HG03280 (cell line): ENCODE data around the gene PIK3C2G.

Experiments used
- ATAC-seq: cut with Tn5 transposase; IDR thresholded peaks from one replicate; pipeline ENCODE4 v1.9.1; 2021; ENCODE audit warnings: mild to moderate bottlenecking, moderate library complexity; ENCODE audit not compliant: unreplicated experiment

The PIK3C2G gene

GRCh38 chr12:18402872-18403611, 141.7 kb downstream of the PIK3C2G start:
- ATAC-seq = no peak

- no peak for ATAC-seq
Measured at GRCh38 chr12:18411453-18411852, 150.1 kb downstream of the PIK3C2G start.

GRCh38 chr12:18414671-18415070, 153.4 kb downstream of the PIK3C2G start:
- ATAC-seq = no peak

GRCh38 chr12:18415227-18415626, 153.9 kb downstream of the PIK3C2G start:
- ATAC-seq = no peak

GRCh38 chr12:18416412-18416811, 155.1 kb downstream of the PIK3C2G start:
- no peak for ATAC-seq

GRCh38 chr12:18419311-18419710, 158.0 kb downstream of the PIK3C2G start:
- no peak for ATAC-seq

GRCh38 chr12:18421867-18422266, 160.5 kb downstream of the PIK3C2G start:
- no peak for ATAC-seq

GRCh38 chr12:18422871-18423270, 161.6 kb downstream of the PIK3C2G start:
- ATAC-seq = no peak

- no peak for ATAC-seq
Measured at GRCh38 chr12:18424857-18425256, 163.5 kb downstream of the PIK3C2G start.

- ATAC-seq = no peak
Measured at GRCh38 chr12:18427520-18427919, 166.2 kb downstream of the PIK3C2G start.

- ATAC-seq = no peak
Measured at GRCh38 chr12:18428416-18428815, 167.1 kb downstream of the PIK3C2G start.

- ATAC-seq = no peak
Measured at GRCh38 chr12:18429366-18429765, 168.0 kb downstream of the PIK3C2G start.

- ATAC-seq = no peak
Measured at GRCh38 chr12:18430425-18431048, 169.2 kb downstream of the PIK3C2G start.

- no peak for ATAC-seq
Measured at GRCh38 chr12:18431771-18432170, 170.5 kb downstream of the PIK3C2G start.

GRCh38 chr12:18432206-18432605, 170.9 kb downstream of the PIK3C2G start:
- ATAC-seq = no peak

GRCh38 chr12:18436170-18436569, 174.9 kb downstream of the PIK3C2G start:
- ATAC-seq = no peak

- no peak for ATAC-seq
Measured at GRCh38 chr12:18439541-18439940, 178.2 kb downstream of the PIK3C2G start.

GRCh38 chr12:18443768-18444437, 182.6 kb downstream of the PIK3C2G start:
- ATAC-seq = no peak

GRCh38 chr12:18446061-18446644, 184.8 kb downstream of the PIK3C2G start:
- no peak for ATAC-seq

- no peak for ATAC-seq
Measured at GRCh38 chr12:18454330-18454729, 193.0 kb downstream of the PIK3C2G start.

GRCh38 chr12:18456344-18456743, 195.0 kb downstream of the PIK3C2G start:
- ATAC-seq = no peak

GRCh38 chr12:18457362-18457761, 196.0 kb downstream of the PIK3C2G start:
- no peak for ATAC-seq
